NCI-H748 (cell line): ENCODE data around the gene KHDRBS2.

Experiments used
- DNase-seq: peaks from one replicate; lab custom pipeline; 2025; ENCODE audit not compliant: unreplicated experiment; lab: John Stamatoyannopoulos, UW

Gene KHDRBS2

DNA sequence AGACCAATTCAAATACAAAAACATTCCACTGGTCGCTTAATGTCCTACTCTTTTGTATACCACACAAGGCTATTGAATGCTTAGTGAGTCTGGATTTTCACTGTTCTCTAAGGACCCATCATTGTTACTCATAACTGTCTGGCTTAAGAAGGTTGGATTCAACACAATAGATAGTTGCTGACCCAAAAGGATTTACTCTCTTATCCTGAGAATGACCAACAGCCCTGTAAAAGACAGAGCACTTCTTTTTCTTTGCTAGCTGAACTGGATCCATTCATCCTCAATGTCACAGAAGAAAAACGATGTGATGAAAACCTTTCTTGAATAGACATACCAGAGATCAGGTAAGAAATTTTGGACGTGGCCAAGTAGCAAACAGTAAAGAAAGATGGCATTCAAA, 645.6 kb downstream of the KHDRBS2 start:
- DNase-seq = no peak
